GM06990 (cell line): ENCODE measurements around the gene YKT6.

Source experiments
- DNase-seq: peaks from one replicate; pipeline ENCODE4 v3.0.0-alpha.2; 2011; ENCODE audit not compliant: insufficient read length; ENCODE audit errors: extremely low read depth
- H3K27me3 ChIP-seq: replicated peaks from 2 replicates; pipeline ENCODE4 v1.6.0; 2011; ENCODE audit warnings: low read length; ENCODE audit not compliant: control insufficient read depth, insufficient read depth
- H3K36me3 ChIP-seq: 2 replicates; pipeline ENCODE4 v1.5.1; 2011; ENCODE audit warnings: low read length; ENCODE audit not compliant: control insufficient read depth, insufficient read depth
- H3K4me3 ChIP-seq: replicated peaks from 2 replicates; pipeline ENCODE4 v1.5.1; 2011; ENCODE audit warnings: low read depth, mild to moderate bottlenecking, control low read depth, low read length
- TF ChIP-seq, protein P1 (sequence below): IDR thresholded peaks from 2 replicates; pipeline ENCODE4 v1.5.1; 2011; ENCODE audit warnings: low read length, control low read depth, mild to moderate bottlenecking, inconsistent platforms; ENCODE audit not compliant: insufficient read depth, poor library complexity, severe bottlenecking

Gene YKT6

GRCh38 chr7:44232396-44232795 is 31.6 kb downstream of the YKT6 start:
- no peak overlapping the region for H3K4me3 ChIP-seq

DNA sequence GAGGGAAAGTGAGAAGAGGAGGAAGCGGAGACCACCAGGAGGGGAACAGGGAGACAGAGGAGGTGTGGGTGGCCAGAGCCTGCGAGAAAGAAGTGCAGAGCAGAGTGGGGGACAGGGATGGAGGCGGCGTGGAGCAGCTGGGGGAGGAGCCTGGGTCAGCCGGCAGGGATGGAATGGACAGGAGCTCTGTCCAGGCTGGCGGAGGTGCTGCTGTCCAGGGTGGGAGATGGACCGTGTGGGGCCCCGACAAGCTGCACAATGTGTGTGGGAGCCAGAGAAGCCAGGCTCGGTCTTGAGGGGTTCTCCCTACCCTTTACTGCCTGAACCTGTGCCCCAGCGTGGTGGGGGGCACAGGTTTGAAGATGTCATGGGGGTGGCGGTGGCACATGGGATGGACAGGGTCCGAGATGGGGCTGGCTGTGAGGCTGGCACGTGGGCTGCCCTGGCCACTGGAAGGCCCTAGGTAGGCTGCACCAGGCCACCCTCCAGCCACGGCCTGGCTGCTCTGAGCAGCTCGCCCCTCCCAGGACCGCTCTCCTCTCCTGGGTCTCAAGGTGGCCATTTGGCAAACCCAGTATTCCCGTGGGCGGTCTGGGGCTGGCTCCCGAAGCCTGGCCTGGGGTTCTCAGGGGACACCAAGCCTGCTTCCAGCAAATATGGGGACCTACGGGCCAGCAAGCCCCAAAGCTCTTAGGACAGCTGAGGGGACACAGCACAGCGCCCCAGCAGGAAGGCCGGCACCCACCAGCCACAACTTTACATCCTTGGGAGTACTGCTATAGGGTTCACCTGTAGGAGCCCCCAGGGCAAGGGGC is 32.3 kb downstream of the YKT6 start:
- Histone ChIP-seq H3K27me3 (no peaks in the 10 kb centered on the region; the same call in 1 of the 2 replicates), H3K4me3 (no peak overlapping the region), H3K36me3 (no peaks in the 10 kb centered on the region)
- no peak for DNase-seq
- TF ChIP-seq, protein P1, sequence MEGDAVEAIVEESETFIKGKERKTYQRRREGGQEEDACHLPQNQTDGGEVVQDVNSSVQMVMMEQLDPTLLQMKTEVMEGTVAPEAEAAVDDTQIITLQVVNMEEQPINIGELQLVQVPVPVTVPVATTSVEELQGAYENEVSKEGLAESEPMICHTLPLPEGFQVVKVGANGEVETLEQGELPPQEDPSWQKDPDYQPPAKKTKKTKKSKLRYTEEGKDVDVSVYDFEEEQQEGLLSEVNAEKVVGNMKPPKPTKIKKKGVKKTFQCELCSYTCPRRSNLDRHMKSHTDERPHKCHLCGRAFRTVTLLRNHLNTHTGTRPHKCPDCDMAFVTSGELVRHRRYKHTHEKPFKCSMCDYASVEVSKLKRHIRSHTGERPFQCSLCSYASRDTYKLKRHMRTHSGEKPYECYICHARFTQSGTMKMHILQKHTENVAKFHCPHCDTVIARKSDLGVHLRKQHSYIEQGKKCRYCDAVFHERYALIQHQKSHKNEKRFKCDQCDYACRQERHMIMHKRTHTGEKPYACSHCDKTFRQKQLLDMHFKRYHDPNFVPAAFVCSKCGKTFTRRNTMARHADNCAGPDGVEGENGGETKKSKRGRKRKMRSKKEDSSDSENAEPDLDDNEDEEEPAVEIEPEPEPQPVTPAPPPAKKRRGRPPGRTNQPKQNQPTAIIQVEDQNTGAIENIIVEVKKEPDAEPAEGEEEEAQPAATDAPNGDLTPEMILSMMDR: no peak

More at GRCh38 chr7:44232396-44232795, 31.6 kb downstream of the YKT6 start:
- no peaks in the 10 kb centered on the region for H3K36me3 ChIP-seq
- TF ChIP-seq, protein P1: no peak
- no peaks in the 10 kb centered on the region; the same call in 1 of the 2 replicates for H3K27me3 ChIP-seq
- DNase-seq: no peak

DNA sequence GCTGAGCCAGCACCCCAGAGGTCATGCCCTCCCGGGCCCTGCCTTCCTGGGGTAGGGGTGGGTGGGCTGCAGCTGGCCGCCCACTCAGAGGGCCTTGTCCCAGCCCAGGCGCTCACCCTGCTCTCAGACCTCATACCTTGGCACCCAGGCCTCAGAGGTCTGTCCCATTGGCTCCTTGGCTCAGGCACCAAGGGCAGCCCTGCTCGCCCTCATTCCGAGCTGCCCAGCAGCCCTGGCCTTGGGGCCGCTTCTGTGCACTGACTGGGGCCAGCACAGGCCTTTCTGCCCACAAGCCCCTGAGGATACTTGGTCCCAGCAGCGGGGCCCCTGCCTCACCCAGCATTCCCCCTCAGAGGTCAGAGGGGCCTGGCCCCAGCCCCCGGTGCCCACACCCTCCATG is 34.3 kb downstream of the YKT6 start:
- TF ChIP-seq, protein P1: no peak

DNA sequence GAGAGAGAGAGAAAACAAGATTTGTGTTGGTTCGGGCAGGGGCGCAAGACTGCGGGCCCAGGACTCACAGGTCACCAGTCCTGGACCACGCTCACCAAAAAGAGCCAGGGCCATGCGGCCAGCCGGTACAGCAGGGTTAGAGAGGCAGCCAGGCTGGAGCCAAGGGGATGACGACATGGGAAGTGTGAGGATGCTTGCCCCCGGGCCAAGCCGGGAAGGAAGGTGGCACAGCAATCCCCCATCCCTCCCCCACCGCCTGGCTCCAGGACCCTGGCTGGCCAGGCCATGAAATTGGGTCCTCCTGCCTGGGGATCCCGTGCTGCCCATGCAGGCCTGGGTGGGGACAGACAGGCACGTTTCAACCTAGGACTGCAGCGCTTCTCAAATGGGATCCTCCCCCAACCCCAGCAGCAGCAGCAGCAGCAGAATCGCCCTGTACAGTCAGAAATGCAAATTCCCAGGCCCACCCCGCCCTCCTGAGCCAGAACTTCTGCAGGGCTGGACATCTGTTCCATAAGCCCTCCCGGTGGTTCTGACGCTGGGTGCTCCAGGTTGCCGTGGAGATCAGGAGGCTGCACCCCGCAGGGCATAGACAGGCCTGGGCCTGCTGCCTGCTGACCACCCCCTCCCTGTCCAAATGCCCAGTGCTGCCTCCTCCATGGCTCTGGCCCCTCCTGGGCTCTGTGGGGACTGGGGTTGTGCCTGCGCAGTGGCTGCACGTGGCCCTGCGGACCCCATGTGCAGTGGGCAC is 35.0 kb downstream of the YKT6 start:
- TF ChIP-seq, protein P1: no peak
- Histone ChIP-seq H3K27me3 (no peaks in the 10 kb centered on the region; the same call in 1 of the 2 replicates), H3K36me3 (no peaks in the 10 kb centered on the region), H3K4me3 (no peak overlapping the region)
- DNase-seq: no peak

More for the DNA sequence above, 34.3 kb downstream of the YKT6 start:
- no peak for DNase-seq
- Histone ChIP-seq H3K4me3 (no peak overlapping the region), H3K27me3 (no peaks in the 10 kb centered on the region; the same call in 1 of the 2 replicates), H3K36me3 (no peaks in the 10 kb centered on the region)

- H3K4me3 ChIP-seq: no peak overlapping the region
- no peak for DNase-seq
- TF ChIP-seq, protein P1: no peak
- H3K36me3 ChIP-seq: no peaks in the 10 kb centered on the region
- H3K27me3 ChIP-seq: no peaks in the 10 kb centered on the region; the same call in 1 of the 2 replicates
Observed at GRCh38 chr7:44236333-44236728, 35.6 kb downstream of the YKT6 start.
